NCI-H460 (cell line): ENCODE data around the gene MESD. TPM values are rescaled to one million over a fixed set of nuclear protein-coding genes. Genes with fewer than 3 reads are reported as not detected.

Experiments used
- DNase-seq: peaks from one replicate; pipeline ENCODE4 v3.0.0-alpha.2; 2016; ENCODE audit warnings: low read depth; ENCODE audit errors: extremely low read depth
- polyA plus RNA-seq: library from polyadenylated mRNA; depleted of rRNA; stranded (reverse); fragments of >200 nt; gene quantifications from 2 replicates; pipeline ENCODE4 v1.2.3, GENCODE V29; 2014; cell fraction: nucleus; rRNA removed
- total RNA-seq: library from RNA; depleted of rRNA; stranded (reverse); fragments of >200 nt; shearing (Covaris generic); gene quantifications from 2 replicates; pipeline ENCODE4 v1.2.3, GENCODE V29; 2014; rRNA removed

Gene MESD
- 18.6 and 19.7 TPM in 2 replicates for total RNA-seq
- 13.5 and 15.0 TPM in 2 replicates for polyA plus RNA-seq

- peak; percentile 91 for DNase-seq
Observed at GRCh38 chr15:80989518-80990478, at the start of gene MESD. TSS of gene MESD (minus strand) at chr15:80989819. CDS start at chr15:80989791, 28 bp downstream.

- DNase-seq = no peak
Observed at GRCh38 chr15:81038975-81039607, 49.5 kb upstream of the MESD start.

DNA sequence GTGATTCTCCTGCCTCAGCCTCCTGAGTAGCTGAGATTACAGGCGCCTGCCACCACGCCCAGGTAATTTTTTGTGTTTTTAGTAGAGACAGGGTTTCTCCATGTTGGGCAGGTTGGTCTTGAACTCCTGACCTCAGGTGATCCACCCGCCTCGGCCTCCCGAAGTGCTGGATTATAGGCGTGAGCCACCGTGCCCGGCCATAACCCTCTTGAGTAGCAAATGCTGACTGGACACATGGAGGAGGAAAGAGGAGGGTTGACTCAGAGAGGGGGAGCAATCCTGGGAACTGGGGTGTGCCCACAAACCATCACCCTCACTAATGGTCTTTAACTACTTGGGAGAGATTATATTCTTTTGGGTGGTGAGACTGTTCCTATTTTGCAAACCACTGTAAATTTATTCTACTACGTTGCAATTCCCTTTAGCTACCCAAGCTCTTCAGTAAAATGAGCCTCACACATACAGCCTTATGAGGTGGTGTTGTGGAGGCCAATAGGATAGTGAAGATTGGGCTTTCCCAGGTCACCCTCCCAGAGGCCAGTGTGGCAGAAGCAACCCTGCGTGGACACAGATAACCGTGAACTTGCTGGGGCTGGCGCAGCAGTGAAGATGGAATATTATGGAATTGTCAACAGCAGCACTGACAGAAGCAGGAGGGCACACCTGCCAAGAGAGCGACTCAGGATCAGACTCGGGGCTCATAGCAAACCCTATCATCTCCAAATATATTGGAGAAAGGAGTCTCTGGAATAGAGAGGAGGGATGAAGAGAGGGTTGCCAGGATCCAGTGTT lies 48.5 kb upstream of the MESD start:
- no peak for DNase-seq

- no peak for DNase-seq
Observed at GRCh38 chr15:81033508-81033907, 43.9 kb upstream of the MESD start.

- DNase-seq = no peak
Observed at GRCh38 chr15:81032818-81033217, 43.2 kb upstream of the MESD start.

DNA sequence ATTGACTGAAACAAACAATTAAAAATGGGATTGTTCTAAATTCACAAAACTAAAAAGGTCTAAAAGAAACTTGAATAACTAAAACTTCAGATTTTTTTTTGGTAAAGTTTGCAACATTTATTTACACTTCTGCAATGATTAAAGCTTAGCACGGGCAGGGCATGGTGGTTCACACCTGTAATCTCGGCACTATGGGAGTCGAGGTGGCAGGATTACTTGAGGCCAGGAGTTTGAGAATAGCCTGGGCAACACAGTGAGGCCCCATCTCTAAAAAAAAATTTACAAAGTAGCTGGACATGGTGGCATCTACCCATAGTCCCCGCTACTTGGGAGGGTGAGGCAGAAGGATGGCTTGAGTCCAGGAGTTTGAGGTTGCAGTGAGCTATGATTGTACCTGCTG lies 42.7 kb upstream of the MESD start:
- DNase-seq = no peak

- DNase-seq = no peak
Observed at GRCh38 chr15:81031203-81031602, 41.6 kb upstream of the MESD start.

DNA sequence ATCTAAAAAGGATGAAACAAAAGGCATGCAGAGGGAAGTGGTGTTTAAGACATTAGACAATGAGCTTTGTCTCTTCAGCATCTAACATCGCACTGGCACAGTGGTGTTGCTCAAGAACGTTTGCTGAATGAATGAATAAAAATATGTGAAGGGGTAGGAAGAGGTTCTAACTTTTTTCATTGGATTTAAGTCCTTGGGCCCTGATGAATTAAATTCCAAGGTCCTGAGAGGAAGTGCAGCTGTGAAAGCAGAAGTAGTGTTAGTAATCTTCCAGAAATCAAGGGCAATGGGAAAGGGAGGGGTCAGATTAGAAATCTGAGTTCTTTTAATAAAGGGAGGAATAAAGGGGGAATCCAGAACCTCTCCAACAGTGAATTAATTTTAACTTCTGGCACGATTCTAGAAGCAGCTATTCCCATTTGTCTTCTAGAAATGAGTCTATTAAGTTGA lies 40.7 kb upstream of the MESD start:
- DNase-seq = no peak

DNA sequence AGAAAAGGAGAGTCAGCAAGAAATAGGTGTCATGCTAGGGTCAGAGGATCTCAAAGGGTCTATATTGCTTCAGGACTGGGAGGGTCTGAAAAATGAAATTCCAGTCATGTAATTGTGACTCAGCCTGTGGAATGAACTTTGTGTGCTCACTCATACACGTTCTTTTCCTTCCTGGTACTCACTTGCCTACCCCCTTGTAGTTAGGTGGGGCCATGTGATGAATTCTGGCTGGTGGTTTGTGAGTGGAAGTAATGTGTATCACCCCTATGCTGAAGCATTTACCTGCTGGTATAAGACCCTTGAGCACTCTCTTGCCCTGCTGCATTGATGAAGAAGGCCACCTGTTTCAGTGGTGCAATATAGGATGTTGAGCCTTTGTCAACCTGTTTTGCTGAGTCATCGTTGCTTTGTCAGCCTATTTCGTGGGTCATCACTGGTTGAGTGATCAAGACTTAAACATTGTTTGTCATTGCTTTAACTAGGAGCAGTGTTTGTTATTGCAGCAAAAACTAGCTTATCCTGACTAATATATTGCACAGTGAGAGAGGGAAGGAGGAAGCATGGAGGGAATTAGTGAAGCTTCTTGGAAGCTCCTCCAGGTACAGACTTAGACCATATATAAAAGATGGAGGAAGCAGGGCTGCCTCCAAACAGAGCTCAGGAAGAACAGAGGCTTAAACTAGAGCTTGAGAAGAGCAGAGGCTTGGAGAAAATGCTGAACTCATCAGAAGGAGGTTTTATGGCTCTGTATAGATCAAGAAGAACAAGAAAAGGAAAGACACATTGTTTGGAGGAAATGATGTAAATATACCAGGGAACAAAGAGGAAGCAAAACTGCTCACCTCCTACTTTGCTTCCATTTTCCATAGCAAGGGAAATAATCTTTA lies 40.0 kb upstream of the MESD start:
- no peak for DNase-seq

DNA sequence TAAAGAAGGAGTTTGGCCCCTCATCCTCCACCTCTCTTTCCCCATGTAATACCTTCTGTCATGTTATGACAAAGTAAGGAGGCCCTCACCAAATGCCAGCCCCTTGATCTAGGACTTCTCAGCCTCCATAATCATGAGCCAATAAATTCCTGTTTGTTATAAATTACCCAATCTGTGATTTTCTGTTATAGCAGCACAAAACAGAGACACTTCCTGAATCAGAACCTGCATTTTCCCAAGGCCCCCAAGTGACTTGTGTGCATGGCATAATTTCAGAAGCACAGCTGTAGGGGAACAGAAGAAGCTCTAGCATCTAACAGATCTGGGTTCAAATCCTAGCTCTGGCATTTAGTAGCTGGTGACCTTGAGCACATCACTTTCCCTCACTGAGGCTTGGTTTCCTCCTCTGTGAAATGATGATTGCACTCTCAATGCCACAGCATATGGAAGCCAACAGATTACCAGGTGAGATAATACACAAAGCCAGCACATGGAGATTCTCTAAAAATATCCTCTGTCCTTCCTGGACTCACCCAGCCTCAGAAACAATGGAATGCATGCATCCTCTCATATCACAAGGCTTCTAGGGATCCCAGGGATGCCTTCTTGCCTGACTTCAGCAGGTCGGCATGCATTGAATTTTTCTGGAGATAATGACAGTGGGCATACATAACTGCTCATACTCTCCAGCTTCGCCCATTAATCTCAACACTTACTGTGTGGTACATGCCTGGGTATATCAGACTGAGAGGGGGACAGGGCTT lies 37.4 kb upstream of the MESD start:
- no peak for DNase-seq

DNA sequence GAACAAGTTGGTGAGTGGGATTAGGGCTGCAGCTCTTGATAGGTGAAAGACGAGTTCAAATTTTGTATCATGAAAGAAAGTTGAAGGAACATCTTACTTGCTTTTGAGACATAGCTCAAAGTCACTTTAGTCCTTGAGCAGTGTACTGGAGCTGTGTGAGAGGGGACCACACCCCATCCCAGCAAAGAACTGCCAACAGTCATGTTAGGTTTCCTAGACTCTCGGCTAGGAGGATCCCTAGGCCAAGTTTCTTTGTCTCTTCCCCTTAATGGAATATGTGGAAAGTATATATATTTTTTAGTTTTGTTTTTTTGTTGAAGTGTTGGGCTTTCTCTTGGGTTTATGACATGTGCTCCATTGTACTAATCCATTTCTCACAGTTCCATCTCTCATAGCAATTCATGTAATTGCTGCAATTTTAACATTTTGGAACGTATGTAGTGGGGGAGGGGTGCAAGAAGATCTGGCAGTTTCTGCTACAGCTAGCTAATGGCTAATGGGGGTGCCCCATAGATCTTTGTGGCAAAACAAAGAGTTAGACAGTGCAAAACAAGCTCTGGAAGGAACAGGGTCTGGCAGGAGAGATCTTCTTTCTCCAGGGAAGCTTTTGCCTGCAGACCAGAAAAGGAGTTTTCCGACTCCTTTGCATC lies 36.2 kb upstream of the MESD start:
- no peak for DNase-seq

- DNase-seq = no peak
Observed at GRCh38 chr15:81024936-81025335, 35.3 kb upstream of the MESD start.

- no peak for DNase-seq
Observed at GRCh38 chr15:81024265-81024872, 34.8 kb upstream of the MESD start.

- DNase-seq = no peak
Observed at GRCh38 chr15:81023483-81024264, 34.1 kb upstream of the MESD start.

GRCh38 chr15:81021321-81021720 lies 31.7 kb upstream of the MESD start:
- DNase-seq = no peak

- no peak for DNase-seq
Observed at GRCh38 chr15:81018197-81018596, 28.6 kb upstream of the MESD start.

- no peak for DNase-seq
Observed at GRCh38 chr15:81016489-81017068, 27.0 kb upstream of the MESD start.
